ENCODE results near the gene PPIP5K1.

Gene PPIP5K1

DNA sequence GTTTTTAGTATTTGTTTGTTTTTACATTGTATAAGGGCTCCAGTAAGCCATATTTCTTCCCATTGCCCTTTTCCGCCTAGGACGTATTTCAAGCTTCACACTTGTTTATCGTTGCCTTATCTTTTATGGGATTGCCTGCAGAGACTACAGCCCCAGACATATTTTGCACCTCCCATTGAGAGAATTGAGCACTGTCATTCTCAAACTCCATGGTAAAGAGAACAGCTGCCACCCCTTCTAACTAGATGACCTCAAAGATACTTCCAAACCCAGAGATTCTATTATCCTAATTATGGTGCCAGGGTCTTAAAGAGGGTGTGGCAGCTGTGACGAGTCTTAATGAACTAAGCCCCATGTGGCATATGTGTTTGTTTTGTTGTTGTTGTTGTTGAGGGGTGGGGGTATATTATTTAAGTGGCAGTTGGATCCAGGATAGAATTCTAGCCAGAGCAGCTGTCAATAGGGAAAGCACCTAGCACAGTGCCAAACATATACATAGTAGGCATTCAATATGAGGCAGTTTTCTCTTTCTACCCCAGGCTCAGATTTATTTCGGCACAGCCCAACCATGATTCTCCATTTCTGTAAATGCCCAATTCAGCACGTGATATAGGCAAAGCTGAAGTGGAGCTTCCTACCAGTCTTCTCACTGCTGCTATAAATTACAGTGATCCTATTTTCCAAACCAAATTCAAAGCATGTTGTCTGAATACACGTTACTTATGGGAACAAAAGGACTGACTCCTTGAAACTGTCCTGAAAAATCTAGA, 96.1 kb downstream of the PPIP5K1 start:
- TF ChIP-seq, protein P1, sequence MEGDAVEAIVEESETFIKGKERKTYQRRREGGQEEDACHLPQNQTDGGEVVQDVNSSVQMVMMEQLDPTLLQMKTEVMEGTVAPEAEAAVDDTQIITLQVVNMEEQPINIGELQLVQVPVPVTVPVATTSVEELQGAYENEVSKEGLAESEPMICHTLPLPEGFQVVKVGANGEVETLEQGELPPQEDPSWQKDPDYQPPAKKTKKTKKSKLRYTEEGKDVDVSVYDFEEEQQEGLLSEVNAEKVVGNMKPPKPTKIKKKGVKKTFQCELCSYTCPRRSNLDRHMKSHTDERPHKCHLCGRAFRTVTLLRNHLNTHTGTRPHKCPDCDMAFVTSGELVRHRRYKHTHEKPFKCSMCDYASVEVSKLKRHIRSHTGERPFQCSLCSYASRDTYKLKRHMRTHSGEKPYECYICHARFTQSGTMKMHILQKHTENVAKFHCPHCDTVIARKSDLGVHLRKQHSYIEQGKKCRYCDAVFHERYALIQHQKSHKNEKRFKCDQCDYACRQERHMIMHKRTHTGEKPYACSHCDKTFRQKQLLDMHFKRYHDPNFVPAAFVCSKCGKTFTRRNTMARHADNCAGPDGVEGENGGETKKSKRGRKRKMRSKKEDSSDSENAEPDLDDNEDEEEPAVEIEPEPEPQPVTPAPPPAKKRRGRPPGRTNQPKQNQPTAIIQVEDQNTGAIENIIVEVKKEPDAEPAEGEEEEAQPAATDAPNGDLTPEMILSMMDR (IDR thresholded peaks at IDR 0.05), result no peak

- TF ChIP-seq, protein P1 (IDR thresholded peaks at IDR 0.05), result no peak
Observed at GRCh38 chr15:43492673-43493601, 97.1 kb downstream of the PPIP5K1 start, which contains the start of gene TP53BP1. TP53BP1 (minus strand) TSS chr15:43493156; CDS start chr15:43493043, 113 bp downstream.

GRCh38 chr15:43492266-43492665, 97.7 kb downstream of the PPIP5K1 start:
- TF ChIP-seq, protein P1 (IDR thresholded peaks at IDR 0.05), result no peak

- TF ChIP-seq, protein P1 (IDR thresholded peaks at IDR 0.05), result no peak
Observed at GRCh38 chr15:43489191-43489590, 100.8 kb downstream of the PPIP5K1 start.

- TF ChIP-seq, protein P1 (IDR thresholded peaks at IDR 0.05), result no peak
Observed at GRCh38 chr15:43488790-43489189, 101.2 kb downstream of the PPIP5K1 start.

DNA sequence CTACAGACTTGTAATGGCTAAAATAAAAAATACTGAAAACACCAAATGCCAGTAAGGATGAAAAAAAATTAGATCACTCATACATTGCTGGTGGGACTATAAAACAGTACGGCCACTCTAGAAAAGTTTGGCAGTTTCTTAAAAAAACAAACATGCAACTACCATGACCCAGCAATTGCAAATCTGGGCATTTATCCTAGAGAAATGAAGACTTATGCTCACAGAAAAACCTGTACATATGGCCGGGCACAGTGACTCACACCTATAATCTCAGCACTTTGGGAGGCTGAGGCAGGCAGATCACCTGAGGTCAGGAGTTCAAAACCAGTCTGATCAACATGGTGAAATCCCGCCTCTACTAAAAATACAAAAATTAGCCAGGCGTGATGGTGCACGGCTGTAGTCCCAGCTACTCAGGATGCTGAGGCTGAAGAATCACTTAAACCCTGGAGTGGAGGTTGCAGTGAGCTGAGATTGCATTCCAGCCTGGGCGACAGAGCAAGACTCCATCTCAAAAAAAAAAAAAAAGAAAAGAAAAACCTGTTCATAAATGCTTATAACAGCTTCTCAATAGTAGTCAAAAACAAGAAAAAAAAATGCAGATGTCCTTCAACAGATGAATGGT, 102.6 kb downstream of the PPIP5K1 start:
- TF ChIP-seq, protein P1 (IDR thresholded peaks at IDR 0.05), result no peak

- TF ChIP-seq, protein P1 (IDR thresholded peaks at IDR 0.05), result no peak
Observed at GRCh38 chr15:43484455-43484854, 105.6 kb downstream of the PPIP5K1 start.

Data from LNCAP (cell line).